ENCODE results near the gene BICC1. TPM values are rescaled to one million over a fixed set of nuclear protein-coding genes. Genes with fewer than 3 reads are reported as not detected.

Gene BICC1
- total and polyA plus RNA-seq, 4 donors: 0.82 to 6.1 (median 4.5) TPM

- no peak overlapping the region for H3K27ac ChIP-seq (ENCODE audit: low read depth in 1 of 2, low read length in 2 of 2)
- no peak for DNase-seq (ENCODE audit: low spot score)
- TF ChIP-seq, protein P1, sequence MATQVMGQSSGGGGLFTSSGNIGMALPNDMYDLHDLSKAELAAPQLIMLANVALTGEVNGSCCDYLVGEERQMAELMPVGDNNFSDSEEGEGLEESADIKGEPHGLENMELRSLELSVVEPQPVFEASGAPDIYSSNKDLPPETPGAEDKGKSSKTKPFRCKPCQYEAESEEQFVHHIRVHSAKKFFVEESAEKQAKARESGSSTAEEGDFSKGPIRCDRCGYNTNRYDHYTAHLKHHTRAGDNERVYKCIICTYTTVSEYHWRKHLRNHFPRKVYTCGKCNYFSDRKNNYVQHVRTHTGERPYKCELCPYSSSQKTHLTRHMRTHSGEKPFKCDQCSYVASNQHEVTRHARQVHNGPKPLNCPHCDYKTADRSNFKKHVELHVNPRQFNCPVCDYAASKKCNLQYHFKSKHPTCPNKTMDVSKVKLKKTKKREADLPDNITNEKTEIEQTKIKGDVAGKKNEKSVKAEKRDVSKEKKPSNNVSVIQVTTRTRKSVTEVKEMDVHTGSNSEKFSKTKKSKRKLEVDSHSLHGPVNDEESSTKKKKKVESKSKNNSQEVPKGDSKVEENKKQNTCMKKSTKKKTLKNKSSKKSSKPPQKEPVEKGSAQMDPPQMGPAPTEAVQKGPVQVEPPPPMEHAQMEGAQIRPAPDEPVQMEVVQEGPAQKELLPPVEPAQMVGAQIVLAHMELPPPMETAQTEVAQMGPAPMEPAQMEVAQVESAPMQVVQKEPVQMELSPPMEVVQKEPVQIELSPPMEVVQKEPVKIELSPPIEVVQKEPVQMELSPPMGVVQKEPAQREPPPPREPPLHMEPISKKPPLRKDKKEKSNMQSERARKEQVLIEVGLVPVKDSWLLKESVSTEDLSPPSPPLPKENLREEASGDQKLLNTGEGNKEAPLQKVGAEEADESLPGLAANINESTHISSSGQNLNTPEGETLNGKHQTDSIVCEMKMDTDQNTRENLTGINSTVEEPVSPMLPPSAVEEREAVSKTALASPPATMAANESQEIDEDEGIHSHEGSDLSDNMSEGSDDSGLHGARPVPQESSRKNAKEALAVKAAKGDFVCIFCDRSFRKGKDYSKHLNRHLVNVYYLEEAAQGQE (IDR thresholded peaks at IDR 0.05): no peak
- TF ChIP-seq, protein P2, sequence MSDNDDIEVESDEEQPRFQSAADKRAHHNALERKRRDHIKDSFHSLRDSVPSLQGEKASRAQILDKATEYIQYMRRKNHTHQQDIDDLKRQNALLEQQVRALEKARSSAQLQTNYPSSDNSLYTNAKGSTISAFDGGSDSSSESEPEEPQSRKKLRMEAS (IDR thresholded peaks at IDR 0.05): no peak
- no peak for TF ChIP-seq ZBTB33 (IDR thresholded peaks at IDR 0.05)
- no peak for TF ChIP-seq HNF4G (IDR thresholded peaks at IDR 0.05)
- TF ChIP-seq, protein P3, sequence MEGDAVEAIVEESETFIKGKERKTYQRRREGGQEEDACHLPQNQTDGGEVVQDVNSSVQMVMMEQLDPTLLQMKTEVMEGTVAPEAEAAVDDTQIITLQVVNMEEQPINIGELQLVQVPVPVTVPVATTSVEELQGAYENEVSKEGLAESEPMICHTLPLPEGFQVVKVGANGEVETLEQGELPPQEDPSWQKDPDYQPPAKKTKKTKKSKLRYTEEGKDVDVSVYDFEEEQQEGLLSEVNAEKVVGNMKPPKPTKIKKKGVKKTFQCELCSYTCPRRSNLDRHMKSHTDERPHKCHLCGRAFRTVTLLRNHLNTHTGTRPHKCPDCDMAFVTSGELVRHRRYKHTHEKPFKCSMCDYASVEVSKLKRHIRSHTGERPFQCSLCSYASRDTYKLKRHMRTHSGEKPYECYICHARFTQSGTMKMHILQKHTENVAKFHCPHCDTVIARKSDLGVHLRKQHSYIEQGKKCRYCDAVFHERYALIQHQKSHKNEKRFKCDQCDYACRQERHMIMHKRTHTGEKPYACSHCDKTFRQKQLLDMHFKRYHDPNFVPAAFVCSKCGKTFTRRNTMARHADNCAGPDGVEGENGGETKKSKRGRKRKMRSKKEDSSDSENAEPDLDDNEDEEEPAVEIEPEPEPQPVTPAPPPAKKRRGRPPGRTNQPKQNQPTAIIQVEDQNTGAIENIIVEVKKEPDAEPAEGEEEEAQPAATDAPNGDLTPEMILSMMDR (IDR thresholded peaks at IDR 0.05; ENCODE audit: low read depth, low read length, missing input control): no peak
- no peak for TF ChIP-seq YY1 (IDR thresholded peaks at IDR 0.05)
- TF ChIP-seq NR2F2 (IDR thresholded peaks at IDR 0.05): no peak
- no peak for TF ChIP-seq FOXA2 (IDR thresholded peaks at IDR 0.05)
- TF ChIP-seq RAD21 (IDR thresholded peaks at IDR 0.05): no peak
- TF ChIP-seq JUND (IDR thresholded peaks at IDR 0.05): no peak
- no peak for TF ChIP-seq GABPA (IDR thresholded peaks at IDR 0.05 in 1 of 2, conservative IDR thresholded peaks at IDR 0.05 in 1 of 2)
- no peak for TF ChIP-seq HNF4A (conservative IDR thresholded peaks at IDR 0.05)
- no peak for TF ChIP-seq RXRA (IDR thresholded peaks at IDR 0.05)
- TF ChIP-seq ATF3 (IDR thresholded peaks at IDR 0.05): no peak
- TF ChIP-seq FOXA1 (IDR thresholded peaks at IDR 0.05): no peak
- TF ChIP-seq TAF1 (conservative IDR thresholded peaks at IDR 0.05): no peak
- no peak for TF ChIP-seq EGR1 (IDR thresholded peaks at IDR 0.05; ENCODE audit: low read depth in 2 of 2)
- H3K9ac ChIP-seq (ENCODE audit: low read depth in 1 of 2, low read length in 2 of 2): no peak overlapping the region
- H3K36me3 ChIP-seq (ENCODE audit: control insufficient read depth in 4 of 4, insufficient read depth in 3 of 4, low read depth in 1 of 4, low read length in 3 of 4): no peaks in the 10 kb centered on the region
- no peak overlapping the region for H3K4me3 ChIP-seq (ENCODE audit: low read depth in 1 of 3, low read length in 3 of 3)
- H3K27me3 ChIP-seq (ENCODE audit: control insufficient read depth in 4 of 4, insufficient read depth in 4 of 4, low read length in 3 of 4): no peaks in the 10 kb centered on the region
- peaks cover 0 to 4% (median 0%) of the 10 kb centered on the region in 4 donors for H3K4me1 ChIP-seq (ENCODE audit: control insufficient read depth in 4 of 4, insufficient read depth in 4 of 4, low read length in 3 of 4)
- WGBS: 75% methylated on average over 2 of the region's 2 CpGs
- peaks cover 4 to 10% (median 6%) of the 10 kb centered on the region in 4 donors for H3K9me3 ChIP-seq (ENCODE audit: control insufficient read depth in 4 of 4, low read length in 3 of 4)
Measured at GRCh38 chr10:58560068-58560467, 47.4 kb downstream of the BICC1 start.

All from liver (tissue), 9 donors.